Stimulated activated naive B cell treated with anti-CD40 and anti-IgM and Interleukin-4, amounts not matched to agents 10 μg/mL and 1 μg/mL and 100 μg/mL, for 72 hours (primary cell): ENCODE measurements around the gene FAM13C.

Experiments
- ATAC-seq, 2 donors: fragments of 150-1000 bp; cut with Tn5 transposase; replicated peaks; 2 replicates each; pipeline ENCODE4 v1.10.0; 2021; ENCODE audit warnings: moderate library complexity in 1 of 2
- DNase-seq: peaks from one replicate; pipeline ENCODE4 v3.0.0; 2021
- H3K27ac Mint-ChIP-seq: one replicate; pipeline ENCODE4 v1.8.0; 2022; ENCODE audit warnings: mild to moderate bottlenecking, mixed read lengths
- H3K27me3 Mint-ChIP-seq, 2 donors: one replicate each; pipeline ENCODE4 v1.8.0; 2022; ENCODE audit warnings: mixed read lengths in 2 of 2
- H3K36me3 Mint-ChIP-seq, 2 donors: one replicate each; pipeline ENCODE4 v1.8.0; 2022; ENCODE audit warnings: mixed read lengths in 2 of 2, mild to moderate bottlenecking in 1 of 2
- H3K4me1 Mint-ChIP-seq, 2 donors: one replicate each; pipeline ENCODE4 v1.8.0; 2022; ENCODE audit warnings: mixed read lengths in 2 of 2, mild to moderate bottlenecking in 1 of 2
- H3K4me3 Mint-ChIP-seq, 2 donors: one replicate each; pipeline ENCODE4 v1.8.0; 2022; ENCODE audit warnings: mild to moderate bottlenecking in 2 of 2, mixed read lengths in 2 of 2, moderate library complexity in 1 of 2
- H3K9me3 Mint-ChIP-seq, 2 donors: one replicate each; pipeline ENCODE4 v1.8.0; 2022; ENCODE audit warnings: mixed read lengths in 2 of 2, mild to moderate bottlenecking in 1 of 2

The FAM13C gene

DNA sequence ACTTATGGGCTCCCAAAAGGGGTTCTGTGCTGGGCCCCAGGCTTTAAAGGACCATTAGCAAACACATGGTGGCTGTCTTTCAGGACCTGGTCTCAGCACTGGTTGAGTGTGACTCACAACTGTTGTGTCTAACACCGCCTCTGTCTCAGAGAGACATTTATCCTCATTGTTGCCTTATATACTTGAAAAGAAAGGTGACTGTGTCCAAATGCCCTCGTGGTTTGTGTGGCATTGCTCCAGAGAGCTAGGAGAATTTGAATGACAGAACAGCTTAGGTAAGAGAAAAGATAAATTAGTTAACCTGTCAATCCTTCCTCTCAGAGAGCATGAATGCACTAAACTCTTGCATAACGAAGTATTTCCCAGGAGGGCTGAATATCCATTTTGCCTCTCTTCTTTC lies 14.5 kb upstream of the FAM13C start:
- H3K27ac Mint-ChIP-seq: no peak overlapping the region
- no peaks in the 10 kb centered on the region for H3K4me1 Mint-ChIP-seq
- H3K27me3 Mint-ChIP-seq: no peaks in the 10 kb centered on the region
- H3K4me3 Mint-ChIP-seq: no peak overlapping the region
- DNase-seq: no peak
- no peaks in the 10 kb centered on the region for H3K9me3 Mint-ChIP-seq
- ATAC-seq: no peak
- no peaks in the 10 kb centered on the region for H3K36me3 Mint-ChIP-seq

DNA sequence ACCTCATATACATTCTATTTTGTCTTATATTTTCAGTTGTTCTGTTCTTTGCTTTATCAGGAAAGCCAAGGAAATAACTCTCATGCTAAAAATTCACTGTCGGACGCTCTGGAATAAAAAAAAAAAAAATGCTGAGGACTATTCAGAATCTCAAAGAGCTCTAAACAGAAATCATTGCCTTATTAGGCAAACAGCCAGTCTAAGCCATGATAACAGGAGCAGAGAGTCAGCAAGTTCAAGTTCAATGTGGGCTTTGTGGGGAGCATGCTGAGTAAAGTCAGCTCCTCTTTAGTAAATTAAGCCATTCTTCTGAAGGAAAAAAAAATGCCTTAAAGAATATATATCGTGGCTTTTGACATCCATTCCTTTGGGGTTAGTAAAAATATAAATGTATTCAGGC lies 13.6 kb upstream of the FAM13C start:
- Mint-ChIP-seq H3K27ac (no peak overlapping the region), H3K36me3 (no peaks in the 10 kb centered on the region), H3K9me3 (no peaks in the 10 kb centered on the region), H3K4me3 (no peak overlapping the region), H3K27me3 (no peaks in the 10 kb centered on the region), H3K4me1 (no peaks in the 10 kb centered on the region)
- DNase-seq: no peak
- ATAC-seq: no peak

DNA sequence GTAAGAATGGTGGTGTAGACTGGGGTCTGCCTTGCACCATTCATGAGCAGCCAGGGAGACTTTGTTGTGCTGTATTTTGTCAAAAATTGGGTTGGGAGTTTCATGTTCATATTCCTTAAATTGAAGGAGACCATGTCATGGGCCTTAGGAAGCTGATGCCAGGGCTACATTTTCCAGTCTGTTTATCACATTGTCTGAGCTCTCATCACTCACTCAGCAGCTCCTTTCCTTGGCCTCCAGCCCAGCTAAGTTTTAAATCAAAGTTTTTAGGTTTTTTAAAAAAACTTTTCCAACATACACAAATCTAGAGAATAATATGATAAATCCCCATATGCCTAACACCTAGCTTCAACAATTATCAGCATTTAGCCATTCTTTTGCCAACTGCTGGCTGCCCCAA lies 12.6 kb upstream of the FAM13C start:
- H3K36me3 Mint-ChIP-seq: no peaks in the 10 kb centered on the region
- ATAC-seq: no peak

DNA sequence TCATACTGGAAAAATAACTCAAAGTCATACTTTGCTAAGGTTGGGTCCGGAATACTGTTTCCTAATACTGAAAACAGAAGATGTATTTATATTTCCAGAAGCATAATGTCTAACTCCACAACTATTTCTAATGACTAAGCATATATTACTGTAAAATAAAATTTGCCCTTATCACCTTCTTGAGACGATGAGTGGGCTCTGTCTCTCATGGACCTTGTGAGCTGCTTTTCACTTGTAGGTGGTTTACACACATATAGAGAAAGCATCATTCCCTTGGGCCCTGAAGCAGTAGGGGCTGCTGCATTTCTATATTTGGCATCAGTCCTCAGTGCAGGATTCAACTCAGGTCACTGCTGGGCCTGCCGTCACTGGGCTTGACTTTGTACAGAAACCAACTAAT lies 10.7 kb upstream of the FAM13C start:
- no peaks in the 10 kb centered on the region for H3K36me3 Mint-ChIP-seq
- H3K27ac Mint-ChIP-seq: no peak overlapping the region
- H3K4me3 Mint-ChIP-seq: no peak overlapping the region
- ATAC-seq (no peak), DNase-seq (no peak)
- H3K9me3 Mint-ChIP-seq: no peaks in the 10 kb centered on the region
- no peaks in the 10 kb centered on the region for H3K4me1 Mint-ChIP-seq
- H3K27me3 Mint-ChIP-seq: no peaks in the 10 kb centered on the region

More for the DNA sequence above, 12.6 kb upstream of the FAM13C start:
- DNase-seq: no peak
- no peaks in the 10 kb centered on the region for H3K9me3 Mint-ChIP-seq
- no peaks in the 10 kb centered on the region for H3K4me1 Mint-ChIP-seq
- no peaks in the 10 kb centered on the region for H3K27me3 Mint-ChIP-seq
- H3K4me3 Mint-ChIP-seq: no peak overlapping the region
- no peak overlapping the region for H3K27ac Mint-ChIP-seq

DNA sequence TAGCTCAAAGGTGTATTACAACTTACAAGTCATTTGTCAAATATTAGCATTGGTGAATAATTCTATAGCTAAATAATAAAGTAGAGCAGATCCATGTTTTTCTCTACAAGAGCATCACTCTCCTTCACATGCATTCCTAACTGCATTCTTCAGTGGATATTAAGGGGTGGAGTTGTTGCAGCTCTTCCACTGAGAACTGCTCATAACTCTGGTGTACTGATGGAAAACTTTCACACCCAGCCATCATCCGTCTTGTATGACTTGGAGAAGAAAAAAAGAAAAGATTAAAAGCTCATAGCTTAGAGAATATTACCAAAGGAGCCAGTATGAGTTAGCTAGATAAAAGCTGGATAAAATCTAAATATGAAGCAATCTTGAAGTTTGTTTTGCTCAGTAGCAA lies 10.2 kb upstream of the FAM13C start:
- Mint-ChIP-seq H3K9me3 (no peaks in the 10 kb centered on the region), H3K27ac (no peak overlapping the region), H3K36me3 (no peaks in the 10 kb centered on the region), H3K27me3 (no peaks in the 10 kb centered on the region), H3K4me3 (no peak overlapping the region), H3K4me1 (no peaks in the 10 kb centered on the region)
- ATAC-seq (no peak), DNase-seq (no peak)

DNA sequence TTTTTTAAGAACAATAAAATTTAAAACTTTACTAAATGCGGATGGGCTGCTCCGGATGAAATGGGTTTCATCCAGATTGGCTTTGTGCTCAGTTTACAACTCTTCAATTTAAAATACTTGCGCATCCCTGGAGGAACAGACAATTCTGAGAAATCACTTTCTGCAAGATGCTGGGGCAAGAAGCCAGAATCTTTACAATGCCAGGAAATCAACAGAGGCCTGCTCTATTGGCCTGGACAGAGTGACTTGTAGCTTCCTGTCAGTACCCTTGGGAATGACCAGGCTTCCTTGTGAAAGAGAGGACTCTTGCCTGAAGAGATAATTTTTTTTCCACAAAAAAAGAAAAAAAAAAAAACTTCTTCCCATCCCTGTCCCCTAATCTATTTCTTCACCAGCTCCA lies 3.9 kb upstream of the FAM13C start:
- H3K4me3 Mint-ChIP-seq: no peak overlapping the region
- ATAC-seq (no peak), DNase-seq (no peak)
- peaks cover 16 to 19% of the 10 kb centered on the region in 2 donors for H3K27me3 Mint-ChIP-seq
- peaks cover 8 to 13% of the 10 kb centered on the region in 2 donors for H3K4me1 Mint-ChIP-seq
- H3K27ac Mint-ChIP-seq: no peak overlapping the region
- no peaks in the 10 kb centered on the region for H3K9me3 Mint-ChIP-seq
- H3K36me3 Mint-ChIP-seq: no peaks in the 10 kb centered on the region

DNA sequence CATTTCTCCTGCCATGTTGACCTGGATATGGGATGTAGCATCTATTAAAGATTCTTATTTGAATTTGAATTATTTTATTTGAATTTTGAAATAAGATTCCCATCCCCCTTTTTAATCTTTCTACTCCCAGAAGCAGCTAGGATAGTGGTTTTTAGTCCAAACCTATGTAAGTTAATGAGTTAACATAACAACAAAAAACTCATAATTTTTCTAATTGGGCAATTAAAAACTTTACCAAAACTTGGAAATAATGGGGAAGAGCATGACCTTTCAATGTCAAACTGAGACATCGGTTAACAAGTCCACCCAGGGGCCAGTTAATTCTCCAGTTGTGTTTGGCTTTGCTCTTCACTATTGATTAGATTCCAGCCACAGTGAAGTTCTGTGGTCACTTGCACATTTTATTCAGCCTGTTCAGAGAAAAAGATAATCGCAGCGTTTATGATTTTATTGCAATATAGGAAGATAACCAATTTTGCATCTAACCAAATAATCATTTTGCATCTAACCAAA lies 1.2 kb upstream of the FAM13C start:
- peaks cover 19 to 34% of the 10 kb centered on the region in 2 donors for H3K27me3 Mint-ChIP-seq
- no peaks in the 10 kb centered on the region for H3K9me3 Mint-ChIP-seq

DNA sequence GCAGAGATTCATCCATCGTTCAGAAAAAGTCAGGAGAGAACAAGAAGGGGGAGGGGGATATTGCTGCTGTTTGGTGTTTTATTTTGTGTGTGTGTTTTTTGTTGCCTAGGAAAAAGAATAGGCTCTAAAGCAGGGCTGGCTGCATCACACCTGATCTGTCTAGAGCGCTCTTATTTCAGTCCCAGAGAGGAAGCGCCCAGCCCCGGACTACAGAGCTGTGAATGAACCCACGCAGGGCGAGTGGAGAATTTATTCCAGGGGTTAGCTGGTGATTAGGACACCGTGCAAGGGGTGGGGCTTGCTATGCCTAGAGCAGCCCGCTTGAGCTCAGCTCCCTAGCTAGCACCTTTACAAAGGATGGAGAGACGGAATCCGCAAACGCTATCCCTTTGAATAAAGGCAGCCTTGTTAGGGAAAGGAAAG lies 621 bp upstream of the FAM13C start:
- no peaks in the 10 kb centered on the region for H3K36me3 Mint-ChIP-seq
- peaks cover 19 to 34% of the 10 kb centered on the region in 2 donors for H3K27me3 Mint-ChIP-seq
- peak; percentile 34 to 41 for ATAC-seq
- no peaks in the 10 kb centered on the region for H3K9me3 Mint-ChIP-seq
- peak overlapping the region; percentile 26 to 45 for H3K4me3 Mint-ChIP-seq
- no peak for DNase-seq
- H3K27ac Mint-ChIP-seq: no peak overlapping the region
- peaks cover 8 to 13% of the 10 kb centered on the region in 2 donors for H3K4me1 Mint-ChIP-seq

More for the DNA sequence above, 1.2 kb upstream of the FAM13C start:
- ATAC-seq: no peak
- no peak overlapping the region for H3K27ac Mint-ChIP-seq
- H3K36me3 Mint-ChIP-seq: no peaks in the 10 kb centered on the region
- H3K4me1 Mint-ChIP-seq: peaks cover 8 to 13% of the 10 kb centered on the region in 2 donors
- no peak for DNase-seq
- no peak overlapping the region for H3K4me3 Mint-ChIP-seq

DNA sequence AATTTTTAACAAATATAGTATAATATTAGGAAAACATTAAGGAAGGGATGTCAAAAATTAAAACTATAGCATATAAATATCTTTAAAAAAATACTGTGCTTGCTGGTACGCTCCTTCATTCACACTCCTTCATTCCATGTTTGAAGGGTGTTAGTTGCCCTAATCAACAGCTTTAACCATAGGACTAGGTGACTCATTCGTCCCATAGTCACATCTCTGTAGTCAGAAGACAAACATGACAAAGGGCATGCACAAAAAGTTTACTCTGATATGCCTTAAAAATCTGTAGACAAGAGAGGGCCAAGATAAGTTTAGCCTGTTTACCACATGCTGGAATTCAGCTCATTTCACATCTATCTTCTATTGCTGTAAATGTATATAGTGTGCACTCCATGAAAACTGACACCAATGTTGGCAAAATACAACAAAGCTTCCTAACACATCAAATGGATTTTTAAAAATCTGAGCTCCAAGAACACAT lies 646 bp downstream of the FAM13C start:
- Mint-ChIP-seq H3K36me3 (no peaks in the 10 kb centered on the region), H3K9me3 (no peaks in the 10 kb centered on the region), H3K27me3 (peaks cover 18 to 34% of the 10 kb centered on the region in 2 donors), H3K27ac (no peak overlapping the region), H3K4me3 (no peak overlapping the region), H3K4me1 (peaks cover 8 to 13% of the 10 kb centered on the region in 2 donors)
- DNase-seq (no peak), ATAC-seq (no peak)

DNA sequence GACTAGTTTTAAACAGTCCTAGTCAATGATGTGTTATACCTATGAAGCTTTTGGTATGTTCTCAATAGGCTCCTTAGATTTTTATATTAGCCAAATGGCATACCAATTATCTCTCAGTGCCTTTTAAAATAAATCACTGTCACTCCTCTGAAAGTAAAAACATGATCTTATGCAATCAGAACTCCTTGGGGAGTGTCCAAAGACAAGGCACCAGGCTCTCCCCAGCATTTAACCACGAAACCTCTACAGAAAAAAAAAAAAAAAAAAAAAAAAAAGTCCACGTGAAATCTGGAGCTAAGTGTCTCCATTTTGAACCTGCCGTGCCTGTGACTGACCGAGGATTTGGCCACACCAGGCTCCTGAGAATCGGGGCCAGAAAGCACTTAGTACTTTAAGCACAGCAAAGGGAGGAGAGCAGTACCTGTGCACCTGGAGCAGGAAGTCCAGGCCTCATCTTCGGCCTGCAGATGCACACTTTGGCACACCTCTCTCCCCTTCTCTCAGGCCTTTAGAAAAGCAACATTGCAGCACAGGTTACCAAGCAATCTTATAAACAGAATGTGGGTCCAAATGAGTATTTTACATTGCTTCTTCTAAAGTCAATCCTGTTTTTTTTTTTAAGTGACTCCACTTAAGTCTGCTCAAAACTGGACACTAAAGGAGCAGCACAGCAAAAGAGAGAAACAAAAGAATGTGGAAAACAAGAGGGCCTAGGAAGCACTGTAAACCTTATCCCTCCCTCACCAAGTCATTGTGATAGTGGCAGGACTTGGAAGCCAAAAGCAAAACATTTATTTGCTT lies 1.5 kb downstream of the FAM13C start:
- Mint-ChIP-seq H3K4me3 (no peak overlapping the region), H3K27ac (no peak overlapping the region), H3K9me3 (no peaks in the 10 kb centered on the region), H3K27me3 (peaks cover 16 to 34% of the 10 kb centered on the region in 2 donors), H3K36me3 (no peaks in the 10 kb centered on the region), H3K4me1 (peaks cover 8 to 13% of the 10 kb centered on the region in 2 donors)
- no peak for DNase-seq
- no peak for ATAC-seq

DNA sequence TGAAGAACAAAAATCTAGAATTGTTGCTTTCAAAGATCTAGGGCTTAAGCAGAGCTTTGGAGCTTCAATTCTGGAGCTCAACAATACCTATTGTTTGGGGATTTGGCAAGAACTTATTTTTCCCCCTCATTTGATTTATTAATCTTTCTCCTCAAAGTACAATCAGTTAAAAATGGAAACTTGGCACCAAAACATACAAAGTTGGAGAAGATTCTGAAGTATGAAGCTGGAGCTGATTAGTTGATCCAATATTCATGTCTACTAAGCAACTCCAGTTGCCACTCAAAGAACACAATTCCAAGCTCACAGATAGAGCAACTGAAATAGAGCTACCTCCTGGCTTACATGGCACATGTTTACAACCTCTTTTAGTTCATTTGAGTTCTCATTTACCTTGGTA lies 3.8 kb downstream of the FAM13C start:
- Mint-ChIP-seq H3K9me3 (no peaks in the 10 kb centered on the region), H3K36me3 (no peaks in the 10 kb centered on the region), H3K4me1 (peaks cover 8 to 13% of the 10 kb centered on the region in 2 donors), H3K27me3 (peaks cover 11 to 34% of the 10 kb centered on the region in 2 donors), H3K27ac (no peak overlapping the region), H3K4me3 (no peak overlapping the region)
- DNase-seq: no peak
- ATAC-seq: no peak

DNA sequence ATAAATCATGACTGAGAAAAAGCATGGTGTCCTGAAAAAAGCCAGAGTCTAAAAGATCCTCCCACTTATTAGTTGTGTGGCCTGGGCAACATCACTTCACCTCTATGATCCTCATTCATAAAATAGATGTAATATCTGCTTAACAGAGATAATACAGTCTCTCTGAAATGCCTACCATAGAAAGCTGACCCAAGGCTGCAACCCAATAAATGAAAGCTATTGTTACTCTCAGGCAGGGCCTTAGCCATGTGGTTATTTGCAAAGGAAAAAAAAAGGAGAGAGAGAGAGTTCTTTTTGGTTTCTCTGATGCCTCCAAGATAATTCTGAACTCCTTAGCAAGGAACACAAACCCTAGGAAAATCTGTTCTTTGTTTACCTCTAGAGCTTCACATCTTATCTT lies 7.9 kb downstream of the FAM13C start:
- Mint-ChIP-seq H3K27ac (no peak overlapping the region), H3K36me3 (no peaks in the 10 kb centered on the region), H3K4me1 (no peaks in the 10 kb centered on the region), H3K27me3 (no peaks in the 10 kb centered on the region), H3K4me3 (no peak overlapping the region), H3K9me3 (peaks cover 0 to 5% of the 10 kb centered on the region in 2 donors)
- no peak for ATAC-seq
- DNase-seq: no peak

DNA sequence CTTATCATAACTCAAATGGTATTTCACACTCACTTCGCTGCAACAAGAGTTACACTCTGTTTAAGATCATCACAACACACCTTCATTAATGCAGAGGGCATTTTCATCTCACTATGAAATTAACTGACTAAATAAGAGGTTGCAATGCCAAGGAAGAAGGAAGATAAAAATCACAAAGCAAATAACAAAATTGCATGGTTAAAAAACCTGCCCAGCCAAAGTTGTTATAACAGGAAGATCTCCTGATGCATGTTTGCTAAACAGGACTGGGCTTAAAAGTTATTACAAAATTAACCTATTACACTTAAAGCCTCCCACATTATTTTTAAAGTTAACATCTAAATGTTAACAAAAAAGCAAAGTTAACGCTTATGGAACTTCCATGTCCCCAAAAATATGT lies 11.8 kb downstream of the FAM13C start:
- no peaks in the 10 kb centered on the region for H3K27me3 Mint-ChIP-seq
- no peak for DNase-seq
- no peaks in the 10 kb centered on the region for H3K36me3 Mint-ChIP-seq
- ATAC-seq: no peak
- no peak overlapping the region for H3K4me3 Mint-ChIP-seq
- H3K27ac Mint-ChIP-seq: no peak overlapping the region
- peaks cover 0 to 5% of the 10 kb centered on the region in 2 donors for H3K9me3 Mint-ChIP-seq
- no peaks in the 10 kb centered on the region for H3K4me1 Mint-ChIP-seq

DNA sequence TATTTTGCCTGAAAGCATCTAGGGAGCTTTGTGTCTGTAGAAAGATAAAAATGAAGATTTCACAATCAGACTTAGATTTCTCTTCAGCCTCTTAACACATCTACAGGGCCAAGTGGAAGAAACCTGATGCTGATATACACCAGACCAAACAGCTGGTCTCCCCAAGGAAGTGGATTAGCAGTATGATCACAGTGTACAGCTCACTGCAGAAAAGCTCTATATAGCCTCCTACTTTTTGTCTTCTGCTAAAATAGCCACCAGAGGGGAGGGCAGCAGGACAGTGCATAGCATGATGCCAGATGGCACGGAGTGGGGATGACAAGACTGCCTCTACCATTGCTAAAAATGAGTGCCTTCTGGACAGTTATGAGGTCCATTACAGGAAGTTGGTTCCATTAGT lies 16.0 kb downstream of the FAM13C start:
- Mint-ChIP-seq H3K27me3 (no peaks in the 10 kb centered on the region), H3K4me1 (no peaks in the 10 kb centered on the region), H3K36me3 (no peaks in the 10 kb centered on the region), H3K27ac (no peak overlapping the region), H3K4me3 (no peak overlapping the region), H3K9me3 (peaks cover 3 to 4% of the 10 kb centered on the region in 2 donors)
- DNase-seq: no peak
- ATAC-seq: no peak

DNA sequence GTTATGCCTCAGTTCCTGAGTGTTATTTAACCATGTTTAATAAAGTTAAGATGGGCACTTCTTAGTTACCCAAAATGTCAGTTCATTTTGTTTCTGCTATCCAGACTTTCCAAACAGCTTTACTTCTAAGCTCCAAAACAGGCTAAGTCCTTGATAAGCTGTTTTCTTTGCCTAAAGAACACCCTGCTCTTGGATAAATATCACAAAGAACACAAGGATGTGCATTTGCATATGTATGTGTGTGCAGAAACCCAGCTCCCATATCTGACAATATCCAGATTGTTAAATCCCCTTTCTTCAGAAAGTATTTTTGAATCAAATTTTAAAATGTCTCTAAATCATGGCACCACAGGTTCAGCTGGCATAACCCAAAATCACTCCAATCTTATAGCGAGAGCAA lies 19.6 kb downstream of the FAM13C start:
- no peak for ATAC-seq
- no peaks in the 10 kb centered on the region for H3K4me1 Mint-ChIP-seq
- DNase-seq: no peak
- H3K9me3 Mint-ChIP-seq: peaks cover 3 to 6% of the 10 kb centered on the region in 2 donors
- no peaks in the 10 kb centered on the region for H3K36me3 Mint-ChIP-seq
- H3K27ac Mint-ChIP-seq: no peak overlapping the region
- no peak overlapping the region for H3K4me3 Mint-ChIP-seq
- no peaks in the 10 kb centered on the region for H3K27me3 Mint-ChIP-seq
